ENCODE results near the gene OR2V1. TPM values are rescaled to one million over a fixed set of nuclear protein-coding genes. Genes with fewer than 3 reads are reported as not detected.

The OR2V1 gene
- total RNA-seq, 1 donor from 2014 or later, result not detected

DNA sequence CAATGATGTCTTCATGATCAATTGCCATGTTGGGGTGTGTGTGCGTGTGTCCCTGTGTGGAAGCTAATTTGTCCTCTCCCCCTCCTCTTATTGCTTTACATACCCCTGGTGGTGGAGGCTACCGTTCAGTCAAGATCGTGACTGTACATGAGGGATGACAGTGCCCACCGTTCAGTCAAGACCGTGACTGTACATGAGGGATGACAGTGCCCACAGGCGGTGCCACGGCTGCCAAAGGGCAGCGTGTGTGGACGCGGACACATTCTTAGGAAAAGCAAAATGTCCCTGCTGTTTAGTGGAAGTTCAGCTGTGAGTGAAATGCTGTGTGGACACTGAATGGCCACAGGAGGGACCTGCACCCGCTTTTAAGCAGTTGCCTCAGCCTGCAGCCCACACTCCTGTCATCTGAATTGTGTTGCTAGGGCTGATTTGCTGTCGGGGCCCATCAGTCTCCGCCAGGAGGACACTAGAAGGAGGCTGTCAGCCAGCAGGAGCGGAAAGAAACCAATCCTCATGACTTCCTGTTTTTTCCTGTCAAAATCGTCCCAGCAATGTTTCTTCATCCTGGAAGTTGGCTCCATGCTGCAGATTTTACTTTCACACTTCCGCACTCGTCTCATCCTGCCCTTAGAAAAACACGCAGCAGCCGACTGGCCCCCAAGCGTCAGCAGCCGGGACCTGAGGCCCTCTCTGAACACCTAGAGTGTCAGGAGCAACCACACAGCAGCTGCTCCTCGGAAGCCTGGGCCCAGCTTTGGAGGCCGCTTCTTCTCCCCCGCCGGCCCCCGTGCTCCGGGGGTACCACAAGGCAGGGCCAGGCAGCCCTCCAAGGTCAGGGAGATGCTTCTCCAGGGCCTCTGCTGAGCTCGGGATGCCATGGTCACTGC, 9.1 kb downstream of the OR2V1 start:
- peaks cover under 1% of the 10 kb centered on the region for H3K27me3 ChIP-seq
- no peak overlapping the region for H3K4me3 ChIP-seq
- no peak overlapping the region for H3K27ac ChIP-seq
- intact Hi-C loops (cut with DNase I), result no loop called here
- no peaks in the 10 kb centered on the region for H3K36me3 ChIP-seq
- TF ChIP-seq CTCF (IDR thresholded peaks at IDR 0.05), result no peak
- no peaks in the 10 kb centered on the region for H3K4me1 ChIP-seq
- peak in 1 of 2 donors; percentile 52 for DNase-seq (ENCODE audit: low spot score in 2 of 2)
- H3K9me3 ChIP-seq, result no peaks in the 10 kb centered on the region

DNA sequence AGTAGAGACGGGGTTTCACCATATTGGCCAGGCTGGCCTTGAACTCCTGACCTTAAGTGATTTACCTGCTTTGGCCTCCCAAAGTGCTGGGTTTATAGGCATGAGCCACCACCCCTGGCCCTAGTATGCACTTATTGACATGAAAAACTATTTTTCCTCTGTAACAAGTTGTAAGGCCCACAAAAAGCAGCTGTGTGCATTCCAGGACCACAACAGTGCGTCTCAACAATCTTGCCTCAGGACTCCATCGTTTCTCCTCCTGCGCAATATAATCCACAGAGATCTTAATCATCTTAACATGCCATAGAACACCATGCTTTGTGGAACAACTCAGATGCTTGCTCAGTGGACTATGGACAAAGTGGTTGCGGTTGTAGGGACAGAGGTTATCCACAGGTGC, 10.2 kb downstream of the OR2V1 start:
- no peak for TF ChIP-seq CTCF (IDR thresholded peaks at IDR 0.05)
- no peaks in the 10 kb centered on the region for H3K4me1 ChIP-seq
- no peaks in the 10 kb centered on the region for H3K9me3 ChIP-seq
- no peak overlapping the region for H3K27ac ChIP-seq
- DNase-seq (ENCODE audit: low spot score in 2 of 2), result no peak
- intact Hi-C loops (cut with DNase I), result no loop called here
- H3K27me3 ChIP-seq, result peaks cover 3% of the 10 kb centered on the region
- no peak overlapping the region for H3K4me3 ChIP-seq
- H3K36me3 ChIP-seq, result no peaks in the 10 kb centered on the region

DNA sequence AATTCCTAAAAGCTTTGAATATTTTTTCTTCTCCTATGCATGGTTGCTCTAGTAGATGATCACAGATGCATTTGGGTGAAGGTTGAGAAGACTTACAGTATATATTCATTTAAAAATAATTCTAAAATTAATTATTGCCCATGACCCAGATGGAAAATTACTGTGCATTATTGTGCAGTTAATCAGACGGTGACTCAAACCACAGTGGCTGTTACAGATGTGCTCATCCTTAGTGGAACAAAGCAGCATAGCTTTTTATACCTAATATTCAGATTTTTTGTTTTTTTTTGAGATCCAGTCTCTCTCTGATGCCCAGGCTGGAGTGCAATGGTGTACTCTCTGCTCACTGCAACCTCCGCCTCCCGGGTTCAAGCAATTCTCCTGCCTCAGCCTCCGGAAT, 10.7 kb downstream of the OR2V1 start:
- H3K27me3 ChIP-seq, result peaks cover 3% of the 10 kb centered on the region
- no peaks in the 10 kb centered on the region for H3K4me1 ChIP-seq

DNA sequence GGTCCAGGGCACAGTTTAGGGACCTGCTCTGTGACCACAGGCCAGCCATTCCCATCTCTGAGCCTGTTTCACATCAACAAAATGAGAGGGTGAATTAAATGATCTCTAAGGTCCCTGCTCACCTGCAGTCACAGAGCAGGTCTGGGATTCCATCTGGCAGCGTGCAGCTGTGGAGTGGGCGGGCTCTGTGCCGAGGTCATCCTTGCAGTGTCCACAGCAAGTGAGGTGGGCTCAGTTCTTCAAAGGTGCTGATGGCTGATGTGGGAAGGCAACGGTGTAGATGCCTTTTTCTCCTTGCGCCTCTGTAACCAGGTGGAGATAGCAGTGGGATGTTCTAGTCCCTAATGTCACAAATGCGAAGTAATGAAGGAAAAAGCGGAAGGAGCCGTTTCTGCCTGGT, 11.9 kb downstream of the OR2V1 start:
- DNase-seq (ENCODE audit: low spot score in 2 of 2), result no peak
- intact Hi-C loops (cut with DNase I), result no loop called here
- TF ChIP-seq CTCF (IDR thresholded peaks at IDR 0.05), result no peak

More for the DNA sequence above, 10.7 kb downstream of the OR2V1 start:
- Histone ChIP-seq H3K4me3 (no peak overlapping the region), H3K27ac (no peak overlapping the region), H3K9me3 (no peaks in the 10 kb centered on the region), H3K36me3 (no peaks in the 10 kb centered on the region)
- no peak for TF ChIP-seq CTCF (IDR thresholded peaks at IDR 0.05)
- intact Hi-C loops (cut with DNase I), result no loop called here
- DNase-seq (ENCODE audit: low spot score in 2 of 2), result no peak

GRCh38 chr5:181118369-181118768, 12.6 kb downstream of the OR2V1 start:
- Histone ChIP-seq H3K4me3 (no peak overlapping the region), H3K36me3 (no peaks in the 10 kb centered on the region), H3K27ac (no peak overlapping the region), H3K27me3 (peaks cover 3% of the 10 kb centered on the region), H3K9me3 (peaks cover 0 to 5% of the 10 kb centered on the region in 2 donors), H3K4me1 (no peaks in the 10 kb centered on the region)
- no peak for DNase-seq (ENCODE audit: low spot score in 2 of 2)
- TF ChIP-seq CTCF (IDR thresholded peaks at IDR 0.05), result no peak
- intact Hi-C loops (cut with DNase I), result no loop called here

More for the DNA sequence above, 11.9 kb downstream of the OR2V1 start:
- Histone ChIP-seq H3K9me3 (peaks cover 0 to 4% of the 10 kb centered on the region in 2 donors), H3K27ac (no peak overlapping the region), H3K36me3 (no peaks in the 10 kb centered on the region), H3K4me3 (no peak overlapping the region), H3K4me1 (no peaks in the 10 kb centered on the region), H3K27me3 (peaks cover 3% of the 10 kb centered on the region)

Measured in ascending aorta (tissue), 2 donors.